Measurements from ENCODE around the gene WSB1.
A peak's percentile ranks its signal among the peaks of the same experiment; 100 is the strongest.

GRCh38 chr17:27315322-27315721, 21.4 kb downstream of the WSB1 start:
- TF ChIP-seq CTCF (IDR thresholded peaks at IDR 0.05 in 8 of 11, conservative IDR thresholded peaks at IDR 0.05 in 3 of 11) (no peak), POLR2AphosphoS5 (IDR thresholded peaks at IDR 0.05) (peak in 2 of 3 donors; percentile 31 to 79), POLR2A (IDR thresholded peaks at IDR 0.05) (no peak)

Measured in spleen (tissue), 7 donors.